ENCODE results near the gene PSD4.

GRCh38 chr2:113136828-113137775, 36.7 kb upstream of the PSD4 start:
- peak; percentile 73 for TF ChIP-seq SMC3 (IDR thresholded peaks at IDR 0.05; ENCODE audit: low read depth, low read length)
- TF ChIP-seq, protein P1, sequence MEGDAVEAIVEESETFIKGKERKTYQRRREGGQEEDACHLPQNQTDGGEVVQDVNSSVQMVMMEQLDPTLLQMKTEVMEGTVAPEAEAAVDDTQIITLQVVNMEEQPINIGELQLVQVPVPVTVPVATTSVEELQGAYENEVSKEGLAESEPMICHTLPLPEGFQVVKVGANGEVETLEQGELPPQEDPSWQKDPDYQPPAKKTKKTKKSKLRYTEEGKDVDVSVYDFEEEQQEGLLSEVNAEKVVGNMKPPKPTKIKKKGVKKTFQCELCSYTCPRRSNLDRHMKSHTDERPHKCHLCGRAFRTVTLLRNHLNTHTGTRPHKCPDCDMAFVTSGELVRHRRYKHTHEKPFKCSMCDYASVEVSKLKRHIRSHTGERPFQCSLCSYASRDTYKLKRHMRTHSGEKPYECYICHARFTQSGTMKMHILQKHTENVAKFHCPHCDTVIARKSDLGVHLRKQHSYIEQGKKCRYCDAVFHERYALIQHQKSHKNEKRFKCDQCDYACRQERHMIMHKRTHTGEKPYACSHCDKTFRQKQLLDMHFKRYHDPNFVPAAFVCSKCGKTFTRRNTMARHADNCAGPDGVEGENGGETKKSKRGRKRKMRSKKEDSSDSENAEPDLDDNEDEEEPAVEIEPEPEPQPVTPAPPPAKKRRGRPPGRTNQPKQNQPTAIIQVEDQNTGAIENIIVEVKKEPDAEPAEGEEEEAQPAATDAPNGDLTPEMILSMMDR (conservative IDR thresholded peaks at IDR 0.05; ENCODE audit: low read depth, low read length) = peak; percentile 61
- no peak for TF ChIP-seq POLR2A (IDR thresholded peaks at IDR 0.05; ENCODE audit: low read depth, low read length)
- TF ChIP-seq MXI1 (IDR thresholded peaks at IDR 0.05; ENCODE audit: borderline replicate concordance, low read depth, low read length) = no peak
- TF ChIP-seq USF2 (IDR thresholded peaks at IDR 0.05; ENCODE audit: low read depth, low read length) = no peak
- no peak for TF ChIP-seq RCOR1 (IDR thresholded peaks at IDR 0.05; ENCODE audit: insufficient replicate concordance, low read length)
- no peak for TF ChIP-seq RFX5 (IDR thresholded peaks at IDR 0.05; ENCODE audit: low read depth, low read length)
- peak; percentile 52 for TF ChIP-seq RAD21 (IDR thresholded peaks at IDR 0.05; ENCODE audit: low read length)
- TF ChIP-seq, protein P2, sequence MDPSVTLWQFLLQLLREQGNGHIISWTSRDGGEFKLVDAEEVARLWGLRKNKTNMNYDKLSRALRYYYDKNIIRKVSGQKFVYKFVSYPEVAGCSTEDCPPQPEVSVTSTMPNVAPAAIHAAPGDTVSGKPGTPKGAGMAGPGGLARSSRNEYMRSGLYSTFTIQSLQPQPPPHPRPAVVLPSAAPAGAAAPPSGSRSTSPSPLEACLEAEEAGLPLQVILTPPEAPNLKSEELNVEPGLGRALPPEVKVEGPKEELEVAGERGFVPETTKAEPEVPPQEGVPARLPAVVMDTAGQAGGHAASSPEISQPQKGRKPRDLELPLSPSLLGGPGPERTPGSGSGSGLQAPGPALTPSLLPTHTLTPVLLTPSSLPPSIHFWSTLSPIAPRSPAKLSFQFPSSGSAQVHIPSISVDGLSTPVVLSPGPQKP (IDR thresholded peaks at IDR 0.05; ENCODE audit: borderline replicate concordance, low read depth, low read length) = no peak
- no peak for TF ChIP-seq FOS (IDR thresholded peaks at IDR 0.05; ENCODE audit: low read depth, low read length)
- no peak for TF ChIP-seq CHD1 (IDR thresholded peaks at IDR 0.05; ENCODE audit: low read depth, low read length)
- TF ChIP-seq CEBPB (IDR thresholded peaks at IDR 0.05; ENCODE audit: low read depth, low read length) = no peak
- peak; percentile 76 for TF ChIP-seq MAFK (IDR thresholded peaks at IDR 0.05; ENCODE audit: low read depth, low read length)
